GM12878 (cell line): Measurements from ENCODE around the gene IL10RA. TPM values are rescaled to one million over a fixed set of nuclear protein-coding genes. Genes with fewer than 3 reads are reported as not detected.

Source experiments
- ATAC-seq: fragments of 200-7000 bp; cut with Tn5 transposase; 3 replicates; pipeline ENCODE4 v1.9.1; 2020; ENCODE audit warnings: mild to moderate bottlenecking, moderate library complexity
- BruUV-seq: library from RNA; stranded (reverse); fragments of 400-500 nt; replicated peaks from 2 replicates; lab custom pipeline; 2021; lab: Mats Ljungman, UMichigan
- CTCF ChIA-PET: fragments of 300-600 bp; sonication (Branson Sonifier 250); formaldehyde crosslinking; extraction: SDS; loops from one replicate; lab custom pipeline; 2021; ENCODE audit warnings: inconsistent platforms; lab: Yijun Ruan, JAX
- POLR2A ChIA-PET: fragments of 350-600 bp; formaldehyde crosslinking; extraction: SDS; loops from one replicate; lab custom pipeline; 2021; ENCODE audit warnings: inconsistent platforms; lab: Charles Lee
- RAD21 ChIA-PET: fragments of 300-600 bp; sonication (Branson Sonifier 250); formaldehyde crosslinking; loops from one replicate; lab custom pipeline; 2023; ENCODE audit warnings: antibody characterized with exemption; ENCODE audit not compliant: unreplicated experiment; lab: Charles Lee
- SMC1A ChIA-PET: fragments of 300-600 bp; sonication (Branson Sonifier 250); formaldehyde crosslinking; loops from one replicate; lab custom pipeline; 2023; ENCODE audit not compliant: unreplicated experiment, uncharacterized antibody; lab: Charles Lee
- DNase-seq: peaks from one replicate; pipeline ENCODE4 v3.0.0-alpha.2; 2011; ENCODE audit warnings: low read depth, low spot score
- FAIRE-seq: peaks from 3 replicates; lab custom pipeline; 2011; peaks lifted over from hg19 to GRCh38; lab: Jason Lieb, UNC
- H2AFZ ChIP-seq: 2 replicates; pipeline ENCODE4 v1.6.0; 2011; ENCODE audit warnings: low read depth, low read length, control low read depth; ENCODE audit not compliant: control insufficient read depth
- H3K27ac ChIP-seq: 2 replicates; pipeline ENCODE4 v1.5.1; 2011; ENCODE audit warnings: control low read depth; ENCODE audit not compliant: control insufficient read depth, insufficient read depth
- H3K27me3 ChIP-seq, 2 experiments: replicated peaks in 1 of 2; 2 replicates each; pipeline versions ENCODE4 v1.6.0 to v1.6.1; 2011; ENCODE audit warnings: low read length in 1 of 2; ENCODE audit not compliant: control insufficient read depth in 2 of 2, insufficient read depth in 2 of 2
- H3K36me3 ChIP-seq, 2 experiments: 2 replicates each; pipeline ENCODE4 v1.5.1; 2011; ENCODE audit warnings: low read length in 1 of 2; ENCODE audit not compliant: control insufficient read depth in 2 of 2, insufficient read depth in 2 of 2
- H3K4me1 ChIP-seq: 2 replicates; pipeline ENCODE4 v1.6.1; 2011; ENCODE audit warnings: mild to moderate bottlenecking, low read length, moderate library complexity, mixed read lengths; ENCODE audit not compliant: control insufficient read depth, insufficient read depth
- H3K4me2 ChIP-seq: 2 replicates; pipeline ENCODE4 v1.6.0; 2011; ENCODE audit warnings: control low read depth; ENCODE audit not compliant: control insufficient read depth, insufficient read depth
- H3K4me3 ChIP-seq: fragments of 200-600 bp; sonication (generic); 2 replicates; pipeline ENCODE4 v1.5.1; 2016
- H3K79me2 ChIP-seq: 2 replicates; pipeline ENCODE4 v1.6.0; 2011; ENCODE audit warnings: low read length; ENCODE audit not compliant: control insufficient read depth, insufficient read depth
- H3K9ac ChIP-seq: 2 replicates; pipeline ENCODE4 v1.8.0; 2011; ENCODE audit warnings: low read length, control low read depth, mixed read lengths; ENCODE audit not compliant: control insufficient read depth, insufficient read depth
- H3K9me3 ChIP-seq: replicated peaks from 3 replicates; pipeline ENCODE4 v1.5.1; 2011; ENCODE audit warnings: mild to moderate bottlenecking, low read length; ENCODE audit not compliant: control insufficient read depth, insufficient read depth
- H4K20me1 ChIP-seq: 2 replicates; pipeline ENCODE4 v1.6.0; 2011; ENCODE audit not compliant: control insufficient read depth, insufficient read depth
- BMI1 ChIP-seq: fragments of 450-650 bp; IDR thresholded peaks from 2 replicates; pipeline ENCODE4 v1.6.1; 2016; ENCODE audit warnings: mild to moderate bottlenecking, moderate library complexity, borderline replicate concordance
- BRCA1 ChIP-seq: IDR thresholded peaks from 2 replicates; pipeline ENCODE4 v1.6.1; 2011; ENCODE audit warnings: low read depth, low read length, improper control_type of control experiment
- CHD2 ChIP-seq: IDR thresholded peaks from 2 replicates; pipeline ENCODE4 v1.6.1; 2011; ENCODE audit warnings: low read depth, low read length, improper control_type of control experiment, borderline replicate concordance
- ESRRA ChIP-seq: IDR thresholded peaks from 2 replicates; pipeline ENCODE4 v1.6.1; 2012; ENCODE audit warnings: mild to moderate bottlenecking, low read length, improper control_type of control experiment
- GABPA ChIP-seq: IDR thresholded peaks from 2 replicates; pipeline ENCODE4 v1.6.1; 2014; ENCODE audit warnings: antibody characterized with exemption, low read depth, mild to moderate bottlenecking, inconsistent platforms
- MYB ChIP-seq: fragments of 150-350 bp; IDR thresholded peaks from 2 replicates; pipeline ENCODE4 v1.6.1; 2014; ENCODE audit warnings: mild to moderate bottlenecking, low read depth, low read length, borderline replicate concordance
- POU2F2 ChIP-seq: IDR thresholded peaks from 3 replicates; pipeline ENCODE4 v1.6.1; 2011; ENCODE audit warnings: low read depth, mild to moderate bottlenecking, low read length, borderline replicate concordance
- SIN3A ChIP-seq: IDR thresholded peaks from 2 replicates; pipeline ENCODE4 v1.6.1; 2012; ENCODE audit warnings: low read depth, low read length, improper control_type of control experiment
- SMARCA5 ChIP-seq: fragments of 450-650 bp; IDR thresholded peaks from 2 replicates; pipeline ENCODE4 v1.6.1; 2017; ENCODE audit warnings: mild to moderate bottlenecking
- SRF ChIP-seq, 2 experiments: IDR thresholded peaks; 2 replicates each; pipeline ENCODE4 v1.6.1; 2011; ENCODE audit warnings: low read depth in 2 of 2, low read length in 2 of 2, mild to moderate bottlenecking in 1 of 2, moderate library complexity in 1 of 2
- STAT1 ChIP-seq: fragments of 450-650 bp; conservative IDR thresholded peaks from 2 replicates; pipeline ENCODE4 v1.6.1; 2014; ENCODE audit warnings: antibody characterized with exemption, mild to moderate bottlenecking
- TARDBP ChIP-seq: IDR thresholded peaks from 2 replicates; pipeline ENCODE4 v1.6.1; 2016; ENCODE audit warnings: borderline replicate concordance
- TCF12 ChIP-seq: IDR thresholded peaks from 2 replicates; pipeline ENCODE4 v1.6.1; 2011; ENCODE audit warnings: low read depth, mild to moderate bottlenecking, low read length
- ZNF217 ChIP-seq: fragments of 450-650 bp; IDR thresholded peaks from 2 replicates; pipeline ENCODE4 v1.6.1; 2017; ENCODE audit warnings: antibody characterized with exemption, mild to moderate bottlenecking
- ZNF274 ChIP-seq: IDR thresholded peaks from one replicate; pipeline ENCODE4 v1.8.0; 2011; ENCODE audit not compliant: insufficient read length, insufficient read depth
- ZNF384 ChIP-seq: IDR thresholded peaks from 2 replicates; pipeline ENCODE4 v1.6.1; 2012; ENCODE audit warnings: low read depth, mild to moderate bottlenecking, low read length, improper control_type of control experiment, borderline replicate concordance
- WGBS: methylation state at CpG from one replicate; pipeline ENCODE4 v1.1.6; 2016; ENCODE audit warnings: low lambda C conversion rate; ENCODE audit not compliant: insufficient replicate concordance, insufficient coverage; ENCODE audit errors: missing lambda C conversion rate; 5-methylcytosine and 5-hydroxymethylcytosine counted together
- in situ Hi-C: fragments of 300-500 bp; cut with MboI; formaldehyde crosslinking; loops from 9 replicates; pipeline ENCODE4 v1.14.3; 2018; ENCODE audit warnings: mixed read lengths
- intact Hi-C: fragments of 100-400 bp; cut with micrococcal nuclease; formaldehyde crosslinking; loops from one replicate; pipeline ENCODE4 v1.14.2; 2022; ENCODE audit not compliant: unreplicated experiment
- polyA plus RNA-seq, 11 experiments: library from polyadenylated mRNA; depleted of rRNA in 4 of 11; unstranded in 6 of 11; stranded (reverse) in 5 of 11; fragments of >200 nt; fragmentation: Nextera tagmentation in 4 of 11; fragmentation: Illumina TruSeq in 1 of 11; extraction: Ambion mirVana in 4 of 11; extraction: Trizol in 1 of 11; gene quantifications; 1 replicate in 1 of 11; 2 replicates in 10 of 11; pipeline versions ENCODE4 v1.2.1 to v1.2.3, GENCODE V29; 2011 to 2016; ENCODE audit warnings: inconsistent platforms in 2 of 11, missing spikeins in 2 of 11, low read depth in 1 of 11
- total RNA-seq, 4 experiments: library from RNA; depleted of rRNA in 3 of 4; stranded (reverse); fragments of >200 nt in 3 of 4; fragmentation: Illumina TruSeq in 1 of 4; extraction: Trizol in 1 of 4; gene quantifications; 2 replicates each; pipeline versions ENCODE4 v1.2.1 to v1.2.3, GENCODE V29; 2013 to 2021
- TF ChIP-seq, protein P1 (sequence below): fragments of 450-650 bp; IDR thresholded peaks from 2 replicates; pipeline ENCODE4 v1.6.1; 2017; ENCODE audit warnings: mild to moderate bottlenecking, moderate library complexity
- TF ChIP-seq, protein P2 (sequence below): IDR thresholded peaks from 2 replicates; pipeline ENCODE4 v1.6.1; 2012; ENCODE audit warnings: low read depth, low read length, improper control_type of control experiment

The IL10RA gene
- total and polyA plus RNA-seq, 10 of the 15 experiments (the other 5 are each of a cell fraction or from before 2014, with no cell fraction given) = 0.77 to 45.9 (median 9.6) TPM

DNA sequence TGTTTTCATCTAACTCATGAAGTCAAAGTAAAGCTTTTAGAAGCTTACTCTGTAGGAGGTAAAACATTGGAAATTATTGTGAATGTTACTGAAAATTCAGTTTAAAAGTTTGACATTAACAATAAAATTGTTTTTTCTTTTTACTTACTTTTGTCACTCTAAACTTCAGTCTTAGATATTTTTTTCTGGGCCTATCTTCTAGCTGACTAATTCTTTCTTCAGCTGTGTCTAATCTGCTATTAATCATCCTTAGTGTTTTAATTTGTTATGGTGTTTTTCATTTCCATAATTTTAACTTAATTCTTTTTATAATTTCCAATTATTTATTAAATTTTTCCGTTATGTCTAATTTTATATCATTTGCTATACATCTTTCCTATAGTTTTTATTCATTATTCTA is 35.0 kb downstream of the IL10RA start (continued):
- TF ChIP-seq, protein P1, sequence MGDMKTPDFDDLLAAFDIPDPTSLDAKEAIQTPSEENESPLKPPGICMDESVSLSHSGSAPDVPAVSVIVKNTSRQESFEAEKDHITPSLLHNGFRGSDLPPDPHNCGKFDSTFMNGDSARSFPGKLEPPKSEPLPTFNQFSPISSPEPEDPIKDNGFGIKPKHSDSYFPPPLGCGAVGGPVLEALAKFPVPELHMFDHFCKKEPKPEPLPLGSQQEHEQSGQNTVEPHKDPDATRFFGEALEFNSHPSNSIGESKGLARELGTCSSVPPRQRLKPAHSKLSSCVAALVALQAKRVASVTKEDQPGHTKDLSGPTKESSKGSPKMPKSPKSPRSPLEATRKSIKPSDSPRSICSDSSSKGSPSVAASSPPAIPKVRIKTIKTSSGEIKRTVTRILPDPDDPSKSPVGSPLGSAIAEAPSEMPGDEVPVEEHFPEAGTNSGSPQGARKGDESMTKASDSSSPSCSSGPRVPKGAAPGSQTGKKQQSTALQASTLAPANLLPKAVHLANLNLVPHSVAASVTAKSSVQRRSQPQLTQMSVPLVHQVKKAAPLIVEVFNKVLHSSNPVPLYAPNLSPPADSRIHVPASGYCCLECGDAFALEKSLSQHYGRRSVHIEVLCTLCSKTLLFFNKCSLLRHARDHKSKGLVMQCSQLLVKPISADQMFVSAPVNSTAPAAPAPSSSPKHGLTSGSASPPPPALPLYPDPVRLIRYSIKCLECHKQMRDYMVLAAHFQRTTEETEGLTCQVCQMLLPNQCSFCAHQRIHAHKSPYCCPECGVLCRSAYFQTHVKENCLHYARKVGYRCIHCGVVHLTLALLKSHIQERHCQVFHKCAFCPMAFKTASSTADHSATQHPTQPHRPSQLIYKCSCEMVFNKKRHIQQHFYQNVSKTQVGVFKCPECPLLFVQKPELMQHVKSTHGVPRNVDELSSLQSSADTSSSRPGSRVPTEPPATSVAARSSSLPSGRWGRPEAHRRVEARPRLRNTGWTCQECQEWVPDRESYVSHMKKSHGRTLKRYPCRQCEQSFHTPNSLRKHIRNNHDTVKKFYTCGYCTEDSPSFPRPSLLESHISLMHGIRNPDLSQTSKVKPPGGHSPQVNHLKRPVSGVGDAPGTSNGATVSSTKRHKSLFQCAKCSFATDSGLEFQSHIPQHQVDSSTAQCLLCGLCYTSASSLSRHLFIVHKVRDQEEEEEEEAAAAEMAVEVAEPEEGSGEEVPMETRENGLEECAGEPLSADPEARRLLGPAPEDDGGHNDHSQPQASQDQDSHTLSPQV = no peak
- TF ChIP-seq GABPA (no peak), SIN3A (no peak), ESRRA (no peak)

DNA sequence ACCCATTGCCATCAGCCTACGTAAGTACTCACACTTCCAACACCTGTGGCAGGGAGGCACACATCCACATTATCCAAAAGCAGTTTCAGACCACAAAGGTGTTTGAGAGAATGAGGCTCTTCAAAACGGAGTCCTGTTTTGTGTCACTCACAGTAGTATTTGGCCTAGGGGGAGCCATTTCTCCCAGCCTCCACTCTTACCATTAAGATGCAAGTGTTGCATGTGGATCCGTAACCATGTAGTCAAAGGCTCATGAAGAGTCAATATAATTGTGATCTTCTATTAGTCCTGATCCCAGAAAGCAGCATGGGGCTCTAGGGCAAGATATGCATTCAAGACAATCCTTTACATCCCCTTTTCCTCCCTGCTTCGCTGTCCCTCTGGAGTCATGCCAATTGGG is 41.5 kb downstream of the IL10RA start:
- no peak overlapping the region for H3K27ac ChIP-seq
- H3K4me3 ChIP-seq = no peak overlapping the region
- in situ Hi-C loops = no loop called here
- ATAC-seq (no peak), FAIRE-seq (no peak), DNase-seq (no peak)
- no peak for TF ChIP-seq SRF (IDR thresholded peaks at IDR 0.05; ENCODE audit: low read depth in 2 of 2, low read length in 2 of 2)
- TF ChIP-seq STAT1 = no peak
- TF ChIP-seq POU2F2 = no peak
- TF ChIP-seq BRCA1 = no peak
- no peak for TF ChIP-seq ZNF384
- TF ChIP-seq CHD2 = no peak
- no peak for TF ChIP-seq TARDBP
- no peak for TF ChIP-seq ZNF217
- no peak for TF ChIP-seq TCF12
- TF ChIP-seq, protein P2, sequence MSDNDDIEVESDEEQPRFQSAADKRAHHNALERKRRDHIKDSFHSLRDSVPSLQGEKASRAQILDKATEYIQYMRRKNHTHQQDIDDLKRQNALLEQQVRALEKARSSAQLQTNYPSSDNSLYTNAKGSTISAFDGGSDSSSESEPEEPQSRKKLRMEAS = no peak
- TF ChIP-seq MYB = no peak
- no peak for TF ChIP-seq SMARCA5
- no peak for TF ChIP-seq ZNF274
- no peak for TF ChIP-seq BMI1
- no peaks in the 10 kb centered on the region; the same call in 2 of the 3 replicates for H3K9me3 ChIP-seq
- WGBS = 54% methylated on average over 4 of the region's 4 CpGs
- no peak overlapping the region for H3K4me2 ChIP-seq
- no peaks in the 10 kb centered on the region for H3K36me3 ChIP-seq
- ChIA-PET CTCF (interaction anchor here (0.8 to 1.0 kb wide), 2 partner anchors 25 to 74 kb away, joined by 3 read pairs; no protein-coding TSS in a partner anchor), RAD21 (no interaction called here), POLR2A (no interaction called here), SMC1A (interaction anchor here (0.8 kb wide), 1 partner anchor 81 kb away, joined by 4 read pairs; no protein-coding TSS in a partner anchor)
- no TSS peak for BruUV-seq
- intact Hi-C loops = no loop called here
- no peak overlapping the region for H2AFZ ChIP-seq
- H3K79me2 ChIP-seq = no peaks in the 10 kb centered on the region
- no peaks in the 10 kb centered on the region for H4K20me1 ChIP-seq
- H3K27me3 ChIP-seq = no peaks in the 10 kb centered on the region
- no peak overlapping the region for H3K9ac ChIP-seq
- no peaks in the 10 kb centered on the region for H3K4me1 ChIP-seq
